Keratinocyte (primary cell): ENCODE data around the gene LDLRAD4. TPM values are rescaled to one million over a fixed set of nuclear protein-coding genes. Genes with fewer than 3 reads are reported as not detected.

ENCODE experiments used
- DNase-seq: peaks from one replicate; pipeline ENCODE4 v3.0.0-alpha.2; 2011; ENCODE audit warnings: low read depth, missing footprints, low spot score
- FAIRE-seq: peaks from 2 replicates; lab custom pipeline; 2011; peaks lifted over from hg19 to GRCh38; lab: Jason Lieb, UNC
- H2AFZ ChIP-seq: 2 replicates; pipeline ENCODE4 v1.6.0; 2012; ENCODE audit warnings: low read length, control low read depth, inconsistent platforms; ENCODE audit not compliant: control insufficient read depth
- H3K27ac ChIP-seq: 2 replicates; pipeline ENCODE4 v1.5.1; 2011; ENCODE audit warnings: low read length; ENCODE audit not compliant: control insufficient read depth, insufficient read depth
- H3K27me3 ChIP-seq: 3 replicates; pipeline ENCODE4 v1.6.0; 2011; ENCODE audit warnings: low read length; ENCODE audit not compliant: control insufficient read depth, insufficient read depth; ENCODE audit errors: extremely low read depth
- H3K36me3 ChIP-seq, 2 experiments: 2 replicates in 1 of 2; 3 replicates in 1 of 2; pipeline ENCODE4 v1.5.1; 2011; ENCODE audit warnings: low read length in 2 of 2, mild to moderate bottlenecking in 1 of 2; ENCODE audit not compliant: control insufficient read depth in 2 of 2, insufficient read depth in 2 of 2; ENCODE audit errors: extremely low read depth in 1 of 2
- H3K4me1 ChIP-seq: 3 replicates; pipeline ENCODE4 v1.5.1; 2011; ENCODE audit warnings: low read length; ENCODE audit not compliant: control insufficient read depth, insufficient read depth; ENCODE audit errors: extremely low read depth
- H3K4me2 ChIP-seq: 3 replicates; pipeline ENCODE4 v1.6.0; 2011; ENCODE audit warnings: low read depth, low read length; ENCODE audit not compliant: control insufficient read depth, insufficient read depth; ENCODE audit errors: extremely low read depth
- H3K4me3 ChIP-seq, 3 experiments: fragments of 200-600 bp in 1 of 3; sonication (generic) in 1 of 3; 2 replicates in 2 of 3; 3 replicates in 1 of 3; pipeline ENCODE4 v1.5.1; 2011 to 2016; ENCODE audit warnings: low read length in 3 of 3, mild to moderate bottlenecking in 3 of 3, control low read depth in 2 of 3, inconsistent platforms in 1 of 3, low read depth in 1 of 3, mixed read lengths in 1 of 3, mixed run types in 1 of 3, moderate library complexity in 1 of 3; ENCODE audit not compliant: control insufficient read depth in 2 of 3, insufficient read depth in 2 of 3; ENCODE audit errors: extremely low read depth in 1 of 3
- H3K79me2 ChIP-seq: 2 replicates; pipeline ENCODE4 v1.6.0; 2012; ENCODE audit warnings: low read length; ENCODE audit not compliant: control insufficient read depth, insufficient read depth
- H3K9ac ChIP-seq: 3 replicates; pipeline ENCODE4 v1.6.0; 2011; ENCODE audit warnings: low read length; ENCODE audit not compliant: control insufficient read depth, insufficient read depth; ENCODE audit errors: extremely low read depth
- H3K9me1 ChIP-seq: 3 replicates; pipeline ENCODE4 v1.6.0; 2011; ENCODE audit warnings: low read length; ENCODE audit not compliant: control insufficient read depth, insufficient read depth; ENCODE audit errors: extremely low read depth
- H3K9me3 ChIP-seq: 2 replicates; pipeline ENCODE4 v1.5.1; 2012; ENCODE audit warnings: low read depth, low read length; ENCODE audit not compliant: control insufficient read depth
- H4K20me1 ChIP-seq: 3 replicates; pipeline ENCODE4 v1.6.0; 2011; ENCODE audit warnings: low read length; ENCODE audit not compliant: control insufficient read depth, insufficient read depth; ENCODE audit errors: extremely low read depth
- EZH2 ChIP-seq: IDR thresholded peaks from one replicate; pipeline ENCODE4 v1.6.1; 2012; ENCODE audit warnings: inconsistent platforms, mild to moderate bottlenecking, low read length, moderate library complexity
- dilution Hi-C: fragments of 300-500 bp; cut with MboI; formaldehyde crosslinking; loops from one replicate; pipeline ENCODE4 v1.7.0; 2020; ENCODE audit warnings: low sequenced_read_pairs; ENCODE audit not compliant: extremely low pct_ligation_motif_present
- polyA plus RNA-seq, 5 experiments: library from polyadenylated mRNA; depleted of rRNA in 3 of 5; stranded (reverse) in 3 of 5; stranded (forward) in 1 of 5; unstranded in 1 of 5; fragments of >200 nt; gene quantifications; 1 replicate in 1 of 5; 2 replicates in 3 of 5; 3 replicates in 1 of 5; pipeline versions ENCODE4 v1.2.1 to v1.2.3, GENCODE V29; 2011 to 2012; ENCODE audit warnings: missing spikeins in 2 of 5, low read depth in 1 of 5, low replicate concordance in 1 of 5
- TF ChIP-seq, protein P1 (sequence below), 3 experiments: IDR thresholded peaks in 1 of 3; conservative IDR thresholded peaks in 1 of 3; optimal IDR thresholded peaks in 1 of 3; 2 replicates in 2 of 3; 3 replicates in 1 of 3; pipeline versions ENCODE3 to v1.5.1; 2011; ENCODE audit warnings: low read length in 3 of 3, mild to moderate bottlenecking in 3 of 3, moderate library complexity in 2 of 3, control low read depth in 1 of 3, inconsistent platforms in 1 of 3; ENCODE audit not compliant: insufficient read depth in 2 of 3; ENCODE audit errors: extremely low read depth in 1 of 3

LDLRAD4 gene
- polyA plus RNA-seq, 1 donor (not counting 4 experiments of a cell fraction or from before 2014, with no cell fraction given): not detected

DNA sequence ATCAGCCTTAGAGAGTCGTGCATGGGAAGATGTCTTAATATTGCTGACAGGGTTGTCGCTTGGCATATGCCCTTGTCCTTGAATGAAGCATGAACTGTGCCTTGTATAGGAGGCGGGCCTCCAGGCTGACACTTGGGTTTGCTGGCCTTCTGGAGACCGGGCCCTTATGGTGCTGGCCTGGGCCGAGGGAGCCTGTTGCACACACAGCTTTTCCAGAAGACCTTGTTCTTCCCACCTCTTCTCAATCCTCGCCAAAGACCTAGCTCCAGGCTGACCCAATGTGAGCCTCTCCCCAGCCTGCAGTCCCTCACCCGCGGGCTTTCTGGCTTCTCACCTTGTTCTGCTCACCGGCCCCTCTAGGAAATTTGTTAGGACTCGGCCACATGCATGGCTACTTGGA is 308.7 kb downstream of the LDLRAD4 start:
- no peak overlapping the region for H3K4me3 ChIP-seq
- H2AFZ ChIP-seq: no peak overlapping the region
- no peaks in the 10 kb centered on the region for H4K20me1 ChIP-seq
- no peak overlapping the region for H3K4me2 ChIP-seq
- TF ChIP-seq EZH2: no peak
- TF ChIP-seq, protein P1, sequence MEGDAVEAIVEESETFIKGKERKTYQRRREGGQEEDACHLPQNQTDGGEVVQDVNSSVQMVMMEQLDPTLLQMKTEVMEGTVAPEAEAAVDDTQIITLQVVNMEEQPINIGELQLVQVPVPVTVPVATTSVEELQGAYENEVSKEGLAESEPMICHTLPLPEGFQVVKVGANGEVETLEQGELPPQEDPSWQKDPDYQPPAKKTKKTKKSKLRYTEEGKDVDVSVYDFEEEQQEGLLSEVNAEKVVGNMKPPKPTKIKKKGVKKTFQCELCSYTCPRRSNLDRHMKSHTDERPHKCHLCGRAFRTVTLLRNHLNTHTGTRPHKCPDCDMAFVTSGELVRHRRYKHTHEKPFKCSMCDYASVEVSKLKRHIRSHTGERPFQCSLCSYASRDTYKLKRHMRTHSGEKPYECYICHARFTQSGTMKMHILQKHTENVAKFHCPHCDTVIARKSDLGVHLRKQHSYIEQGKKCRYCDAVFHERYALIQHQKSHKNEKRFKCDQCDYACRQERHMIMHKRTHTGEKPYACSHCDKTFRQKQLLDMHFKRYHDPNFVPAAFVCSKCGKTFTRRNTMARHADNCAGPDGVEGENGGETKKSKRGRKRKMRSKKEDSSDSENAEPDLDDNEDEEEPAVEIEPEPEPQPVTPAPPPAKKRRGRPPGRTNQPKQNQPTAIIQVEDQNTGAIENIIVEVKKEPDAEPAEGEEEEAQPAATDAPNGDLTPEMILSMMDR (optimal IDR thresholded peaks at IDR 0.05 in 1 of 3, IDR thresholded peaks at IDR 0.05 in 1 of 3, conservative IDR thresholded peaks at IDR 0.05 in 1 of 3; ENCODE audit: extremely low read depth in 1 of 3, insufficient read depth in 2 of 3, low read length in 3 of 3): no peak
- FAIRE-seq (no peak), DNase-seq (no peak)
- no peaks in the 10 kb centered on the region for H3K36me3 ChIP-seq
- H3K79me2 ChIP-seq: no peaks in the 10 kb centered on the region
- H3K27ac ChIP-seq: no peak overlapping the region
- H3K9me3 ChIP-seq: no peaks in the 10 kb centered on the region
- dilution Hi-C loops: no loop called here
- no peaks in the 10 kb centered on the region for H3K27me3 ChIP-seq
- no peak overlapping the region for H3K9ac ChIP-seq
- no peaks in the 10 kb centered on the region for H3K9me1 ChIP-seq
- H3K4me1 ChIP-seq: no peaks in the 10 kb centered on the region

DNA sequence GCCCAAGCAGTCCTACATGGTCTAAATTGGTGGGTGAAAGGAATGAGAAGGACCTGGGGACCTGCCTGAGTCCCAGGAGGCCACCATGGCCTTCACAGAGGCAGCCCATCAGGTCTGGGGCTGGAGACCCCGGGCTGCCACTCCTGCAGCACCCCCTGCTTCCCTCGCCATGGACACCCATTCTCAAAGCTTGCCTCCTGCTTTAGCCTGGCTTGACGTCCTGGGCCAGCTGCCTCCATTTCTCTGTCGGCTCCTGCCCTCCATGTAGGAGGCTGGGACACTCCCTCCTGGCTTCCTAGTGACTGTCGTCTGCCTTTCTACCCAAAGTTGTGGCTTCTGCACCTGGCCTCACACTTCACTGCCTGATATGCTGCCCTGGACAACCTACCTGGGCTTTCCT is 309.2 kb downstream of the LDLRAD4 start:
- Histone ChIP-seq H4K20me1 (no peaks in the 10 kb centered on the region), H3K9me3 (no peaks in the 10 kb centered on the region), H3K27me3 (no peaks in the 10 kb centered on the region), H3K4me3 (no peak overlapping the region), H3K79me2 (no peaks in the 10 kb centered on the region), H3K9ac (no peak overlapping the region), H3K4me2 (no peak overlapping the region), H3K9me1 (no peaks in the 10 kb centered on the region), H2AFZ (no peak overlapping the region), H3K27ac (no peak overlapping the region), H3K36me3 (no peaks in the 10 kb centered on the region), H3K4me1 (no peaks in the 10 kb centered on the region)
- FAIRE-seq: no peak
- TF ChIP-seq EZH2: no peak
- TF ChIP-seq, protein P1 (optimal IDR thresholded peaks at IDR 0.05 in 1 of 3, IDR thresholded peaks at IDR 0.05 in 1 of 3, conservative IDR thresholded peaks at IDR 0.05 in 1 of 3; ENCODE audit: extremely low read depth in 1 of 3, insufficient read depth in 2 of 3, low read length in 3 of 3): no peak
- no peak for DNase-seq
- dilution Hi-C loops: no loop called here
